Body of pancreas (tissue), 4 donors: ENCODE results near the gene AHR.

Experiments
- CTCF ChIP-seq, 7 experiments: fragments of 450-650 bp in 4 of 7; fragments of 200-600 bp in 3 of 7; sonication (generic) in 3 of 7; IDR thresholded peaks; one replicate each; pipeline ENCODE4 v1.5.1; 2016 to 2019; ENCODE audit warnings: antibody characterized with exemption in 7 of 7
- POLR2A ChIP-seq, 3 donors: fragments of 450-650 bp; IDR thresholded peaks; one replicate each; pipeline ENCODE4 v1.6.1; 2016; ENCODE audit warnings: antibody characterized with exemption in 3 of 3, mild to moderate bottlenecking in 2 of 3

GRCh38 chr7:17311194-17311593 lies 12.7 kb downstream of the AHR start:
- TF ChIP-seq CTCF (IDR thresholded peaks at IDR 0.05) = no peak
- no peak for TF ChIP-seq POLR2A (IDR thresholded peaks at IDR 0.05)
